WTC11 (cell line): Measurements from ENCODE around the gene MIPEP. TPM values are rescaled to one million over a fixed set of nuclear protein-coding genes. Genes with fewer than 3 reads are reported as not detected.

Experiments
- ATAC-seq: fragments of 200-7000 bp; cut with Tn5 transposase; 2 replicates; pipeline ENCODE4 v1.10.0; 2021; ENCODE audit warnings: mild to moderate bottlenecking, moderate library complexity
- CTCF ChIA-PET: fragments of 300-600 bp; sonication (Branson Sonifier 250); formaldehyde crosslinking; loops from one replicate; lab custom pipeline; 2021; ENCODE audit warnings: antibody characterized with exemption; lab: Charles Lee
- POLR2A ChIA-PET: fragments of 350-600 bp; sonication (Branson Sonifier 250); formaldehyde crosslinking; loops from one replicate; lab custom pipeline; 2021; ENCODE audit warnings: antibody characterized with exemption; lab: Charles Lee
- DNase-seq: peaks from one replicate; pipeline ENCODE4 v3.0.0; 2021; ENCODE audit warnings: low spot score
- H3K27ac Mint-ChIP-seq: 2 replicates; pipeline ENCODE4 v1.8.0; 2021; ENCODE audit warnings: mixed read lengths
- H3K27me3 Mint-ChIP-seq: 2 replicates; pipeline ENCODE4 v1.8.0; 2021; ENCODE audit warnings: low read depth, mild to moderate bottlenecking, moderate library complexity, mixed read lengths
- H3K36me3 Mint-ChIP-seq: 2 replicates; pipeline ENCODE4 v1.8.0; 2021; ENCODE audit warnings: mixed read lengths
- H3K4me1 Mint-ChIP-seq: 2 replicates; pipeline ENCODE4 v1.8.0; 2022; ENCODE audit warnings: mixed read lengths
- H3K4me3 Mint-ChIP-seq: 2 replicates; pipeline ENCODE4 v1.8.0; 2021; ENCODE audit warnings: mild to moderate bottlenecking, moderate library complexity, mixed read lengths
- H3K9me3 Mint-ChIP-seq: 2 replicates; pipeline ENCODE4 v1.8.0; 2021; ENCODE audit warnings: mixed read lengths
- CTCF ChIP-seq: fragments of 200-600 bp; IDR thresholded peaks from 2 replicates; pipeline ENCODE4 v1.8.0; 2022; ENCODE audit warnings: antibody characterized with exemption
- IRF1 ChIP-seq: sonication (generic); formaldehyde crosslinking; IDR thresholded peaks from 2 replicates; pipeline ENCODE4 v1.8.0; 2023; ENCODE audit warnings: missing genetic modification reagents
- KAT7 ChIP-seq: sonication (generic); formaldehyde crosslinking; IDR thresholded peaks from 2 replicates; pipeline ENCODE4 v1.8.1; 2023; ENCODE audit warnings: missing genetic modification reagents, mild to moderate bottlenecking, borderline replicate concordance
- NR1H2 ChIP-seq: sonication (generic); formaldehyde crosslinking; IDR thresholded peaks from 2 replicates; pipeline ENCODE4 v1.9.0; 2021; ENCODE audit warnings: mild to moderate bottlenecking, moderate library complexity, missing genetic modification reagents
- PRDM15 ChIP-seq: sonication (generic); formaldehyde crosslinking; IDR thresholded peaks from 2 replicates; pipeline ENCODE4 v1.8.0; 2022; ENCODE audit warnings: missing genetic modification reagents
- PRRX2 ChIP-seq: fragments of 250-450 bp; sonication (Bioruptor Pico); IDR thresholded peaks from 2 replicates; pipeline ENCODE4 v1.8.0; 2021; ENCODE audit warnings: mild to moderate bottlenecking
- RELA ChIP-seq: sonication (generic); formaldehyde crosslinking; IDR thresholded peaks from 2 replicates; pipeline ENCODE4 v1.8.1; 2022; ENCODE audit warnings: missing genetic modification reagents, mild to moderate bottlenecking, borderline replicate concordance
- ZNF121 ChIP-seq: sonication (generic); formaldehyde crosslinking; IDR thresholded peaks from 2 replicates; pipeline ENCODE4 v1.8.0; 2023; ENCODE audit warnings: missing genetic modification reagents
- ZNF396 ChIP-seq: fragments of 250-450 bp; sonication (Bioruptor Pico); IDR thresholded peaks from 2 replicates; pipeline ENCODE4 v1.8.0; 2021; ENCODE audit warnings: mild to moderate bottlenecking, moderate library complexity, borderline replicate concordance
- ZNF671 ChIP-seq: fragments of 250-450 bp; sonication (Bioruptor Pico); IDR thresholded peaks from 2 replicates; pipeline ENCODE4 v1.8.0; 2021; ENCODE audit warnings: mild to moderate bottlenecking
- total RNA-seq: library from RNA; stranded (reverse); gene quantifications from 3 replicates; pipeline ENCODE4 v1.2.3, GENCODE V29; 2021
- TF ChIP-seq, protein P1 (sequence below): sonication (generic); formaldehyde crosslinking; IDR thresholded peaks from 2 replicates; pipeline ENCODE4 v1.8.1; 2022; ENCODE audit warnings: low read depth, missing genetic modification reagents, borderline replicate concordance
- TF ChIP-seq, protein P2 (sequence below): sonication (generic); formaldehyde crosslinking; IDR thresholded peaks from 2 replicates; pipeline ENCODE4 v1.8.1; 2023; ENCODE audit warnings: mild to moderate bottlenecking, missing genetic modification reagents, borderline replicate concordance

The MIPEP gene
- total RNA-seq, 1 experiment from 2014 or later = 30.5 TPM

DNA sequence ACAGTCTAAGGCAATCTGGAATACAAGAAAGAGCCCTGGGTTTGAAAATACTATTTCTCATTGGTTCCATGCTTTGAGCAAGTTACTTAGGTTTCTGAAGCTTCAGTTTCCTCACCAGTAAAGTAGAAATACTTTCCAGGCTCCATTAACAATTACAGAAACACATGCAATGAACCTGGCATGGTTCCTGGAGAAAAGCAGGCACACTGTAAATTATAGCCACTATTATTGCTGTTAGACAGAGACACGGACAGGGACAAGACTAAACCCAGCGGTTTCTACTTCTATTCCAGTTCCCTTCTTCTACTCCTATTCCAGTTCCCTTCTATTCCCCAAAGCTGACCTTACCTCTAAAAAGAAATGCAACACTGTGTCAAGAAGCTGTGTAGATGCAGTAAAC, 41.2 kb downstream of the MIPEP start (continued):
- TF ChIP-seq PRRX2 = no peak
- no peak for TF ChIP-seq ZNF396
- TF ChIP-seq CTCF = no peak

DNA sequence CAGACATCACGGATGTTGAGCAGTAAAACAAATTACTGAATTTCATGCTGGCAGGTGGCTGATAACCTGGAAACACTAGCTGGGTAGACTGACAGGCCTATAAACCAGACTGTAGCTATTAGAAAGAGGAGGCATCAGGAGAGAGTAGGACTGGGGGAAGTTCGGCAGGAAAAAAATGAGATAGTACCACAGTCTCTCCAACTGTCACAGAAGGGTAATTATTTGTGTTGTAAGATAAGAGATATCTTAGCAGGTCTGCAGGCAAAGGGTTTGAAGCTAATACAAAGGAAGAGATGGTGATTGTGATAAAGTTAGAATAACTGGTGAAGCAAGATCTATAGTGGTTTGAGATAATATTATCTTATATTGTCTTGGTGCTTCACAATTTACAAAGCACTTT, 41.7 kb downstream of the MIPEP start:
- peaks cover 5% of the 10 kb centered on the region for H3K4me1 Mint-ChIP-seq
- CTCF ChIA-PET = interaction anchor here (0.5 kb wide), 1 partner anchor 89 kb away, joined by 3 read pairs; no protein-coding TSS in a partner anchor
- H3K9me3 Mint-ChIP-seq = no peaks in the 10 kb centered on the region
- no peak for DNase-seq
- POLR2A ChIA-PET = no interaction called here
- TF ChIP-seq, protein P1, sequence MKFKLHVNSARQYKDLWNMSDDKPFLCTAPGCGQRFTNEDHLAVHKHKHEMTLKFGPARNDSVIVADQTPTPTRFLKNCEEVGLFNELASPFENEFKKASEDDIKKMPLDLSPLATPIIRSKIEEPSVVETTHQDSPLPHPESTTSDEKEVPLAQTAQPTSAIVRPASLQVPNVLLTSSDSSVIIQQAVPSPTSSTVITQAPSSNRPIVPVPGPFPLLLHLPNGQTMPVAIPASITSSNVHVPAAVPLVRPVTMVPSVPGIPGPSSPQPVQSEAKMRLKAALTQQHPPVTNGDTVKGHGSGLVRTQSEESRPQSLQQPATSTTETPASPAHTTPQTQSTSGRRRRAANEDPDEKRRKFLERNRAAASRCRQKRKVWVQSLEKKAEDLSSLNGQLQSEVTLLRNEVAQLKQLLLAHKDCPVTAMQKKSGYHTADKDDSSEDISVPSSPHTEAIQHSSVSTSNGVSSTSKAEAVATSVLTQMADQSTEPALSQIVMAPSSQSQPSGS (CRISPR knock-in tag) = no peak
- TF ChIP-seq KAT7 (CRISPR knock-in tag) (no peak), PRRX2 (no peak), RELA (no peak), IRF1 (no peak), ZNF121 (CRISPR knock-in tag) (no peak), PRDM15 (CRISPR knock-in tag) (no peak), NR1H2 (no peak), CTCF (no peak), ZNF671 (CRISPR knock-in tag) (no peak)
- TF ChIP-seq, protein P2, sequence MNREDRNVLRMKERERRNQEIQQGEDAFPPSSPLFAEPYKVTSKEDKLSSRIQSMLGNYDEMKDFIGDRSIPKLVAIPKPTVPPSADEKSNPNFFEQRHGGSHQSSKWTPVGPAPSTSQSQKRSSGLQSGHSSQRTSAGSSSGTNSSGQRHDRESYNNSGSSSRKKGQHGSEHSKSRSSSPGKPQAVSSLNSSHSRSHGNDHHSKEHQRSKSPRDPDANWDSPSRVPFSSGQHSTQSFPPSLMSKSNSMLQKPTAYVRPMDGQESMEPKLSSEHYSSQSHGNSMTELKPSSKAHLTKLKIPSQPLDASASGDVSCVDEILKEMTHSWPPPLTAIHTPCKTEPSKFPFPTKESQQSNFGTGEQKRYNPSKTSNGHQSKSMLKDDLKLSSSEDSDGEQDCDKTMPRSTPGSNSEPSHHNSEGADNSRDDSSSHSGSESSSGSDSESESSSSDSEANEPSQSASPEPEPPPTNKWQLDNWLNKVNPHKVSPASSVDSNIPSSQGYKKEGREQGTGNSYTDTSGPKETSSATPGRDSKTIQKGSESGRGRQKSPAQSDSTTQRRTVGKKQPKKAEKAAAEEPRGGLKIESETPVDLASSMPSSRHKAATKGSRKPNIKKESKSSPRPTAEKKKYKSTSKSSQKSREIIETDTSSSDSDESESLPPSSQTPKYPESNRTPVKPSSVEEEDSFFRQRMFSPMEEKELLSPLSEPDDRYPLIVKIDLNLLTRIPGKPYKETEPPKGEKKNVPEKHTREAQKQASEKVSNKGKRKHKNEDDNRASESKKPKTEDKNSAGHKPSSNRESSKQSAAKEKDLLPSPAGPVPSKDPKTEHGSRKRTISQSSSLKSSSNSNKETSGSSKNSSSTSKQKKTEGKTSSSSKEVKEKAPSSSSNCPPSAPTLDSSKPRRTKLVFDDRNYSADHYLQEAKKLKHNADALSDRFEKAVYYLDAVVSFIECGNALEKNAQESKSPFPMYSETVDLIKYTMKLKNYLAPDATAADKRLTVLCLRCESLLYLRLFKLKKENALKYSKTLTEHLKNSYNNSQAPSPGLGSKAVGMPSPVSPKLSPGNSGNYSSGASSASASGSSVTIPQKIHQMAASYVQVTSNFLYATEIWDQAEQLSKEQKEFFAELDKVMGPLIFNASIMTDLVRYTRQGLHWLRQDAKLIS = no peak
- TF ChIP-seq, all 79 proteins: peak for 0
- Mint-ChIP-seq H3K27me3 (no peaks in the 10 kb centered on the region), H3K4me3 (no peak overlapping the region), H3K36me3 (no peaks in the 10 kb centered on the region), H3K27ac (no peak overlapping the region)
- no peak for ATAC-seq
